ENCODE data around the gene LMAN2. TPM values are rescaled to one million over a fixed set of nuclear protein-coding genes. Genes with fewer than 3 reads are reported as not detected.

Gene LMAN2
- polyA plus RNA-seq, 4 donors: 73.6 to 304 (median 158) TPM

DNA sequence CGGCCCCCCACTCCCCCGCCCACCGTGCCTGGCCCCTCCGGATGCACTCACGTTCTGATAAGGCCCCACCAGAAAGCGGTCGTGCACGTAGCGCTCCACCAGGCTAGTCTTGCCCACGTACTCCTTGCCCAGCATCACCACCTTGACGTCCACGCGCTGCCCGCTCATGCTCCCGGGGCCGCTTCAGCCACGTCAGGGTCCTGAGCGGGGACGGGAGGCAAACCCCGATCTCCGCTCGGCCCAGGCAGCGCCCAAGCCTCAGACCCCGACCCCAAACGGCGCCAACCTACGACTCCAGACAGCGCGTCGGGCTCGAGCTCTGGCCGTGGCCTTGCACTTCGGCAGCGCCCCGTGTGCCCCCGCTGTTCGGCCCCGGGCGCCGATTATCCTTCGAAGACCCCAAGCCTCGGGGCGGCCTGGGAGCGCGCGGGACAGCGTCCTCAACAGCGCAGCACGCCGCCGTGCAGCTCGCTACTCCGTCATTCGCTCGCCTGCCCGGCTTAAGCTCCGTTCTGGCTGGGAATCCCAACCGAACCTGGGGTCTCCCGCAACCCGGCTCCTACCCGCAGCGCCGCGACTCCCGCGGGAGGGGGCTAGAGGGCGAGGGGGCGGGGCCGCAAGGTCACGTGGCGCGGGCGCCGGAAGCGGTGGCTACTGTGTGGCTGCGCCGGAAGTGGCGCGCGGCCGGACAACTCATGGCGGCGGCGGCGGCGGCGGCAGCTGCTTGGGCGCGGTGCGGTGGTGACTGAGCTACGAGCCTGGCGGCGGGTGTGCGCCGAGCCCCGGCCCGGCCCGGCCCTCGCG lies 48.1 kb downstream of the LMAN2 start, which contains the start of the genes PRELID1 and RAB24:
TSS of gene PRELID1 (plus strand) at position 679 of the 804 bp plus-strand sequence. CDS start 187 bp downstream, outside the sequence.
TSS of gene RAB24 (minus strand) at position 599 of the 804 bp plus-strand sequence. CDS start at position 168, 431 bp downstream.
- Histone ChIP-seq H3K27me3 (ENCODE audit: control insufficient read depth in 3 of 3, insufficient read depth in 3 of 3, low read length in 3 of 3) (no peaks in the 10 kb centered on the region), H3K4me3 (ENCODE audit: low read depth in 1 of 3, low read length in 3 of 3) (peak within 1 kb of the TSS; percentile 84 to 95 (median 89)), H3K36me3 (ENCODE audit: control insufficient read depth in 3 of 3, insufficient read depth in 2 of 3, low read depth in 1 of 3, low read length in 3 of 3) (peaks cover 0 to 63% (median 5%) of the 10 kb centered on the region in 3 donors), H3K4me1 (ENCODE audit: control insufficient read depth in 3 of 3, insufficient read depth in 2 of 3, low read depth in 1 of 3, low read length in 2 of 3) (peaks cover 7 to 41% (median 10%) of the 10 kb centered on the region in 3 donors), H3K9me3 (ENCODE audit: control insufficient read depth in 2 of 2, insufficient read depth in 1 of 2, low read depth in 1 of 2, low read length in 1 of 2) (no peaks in the 10 kb centered on the region), H3K27ac (ENCODE audit: low read depth in 1 of 3, low read length in 2 of 3) (peak within 1 kb of the TSS; percentile 76 to 96 (median 92))
- FAIRE-seq (no peak), DNase-seq (peak; percentile 79 to 93)
- WGBS, 3 donors: 0 to 1% (median 0%) methylated on average over 60 to 100 of the region's 100 CpGs

DNA sequence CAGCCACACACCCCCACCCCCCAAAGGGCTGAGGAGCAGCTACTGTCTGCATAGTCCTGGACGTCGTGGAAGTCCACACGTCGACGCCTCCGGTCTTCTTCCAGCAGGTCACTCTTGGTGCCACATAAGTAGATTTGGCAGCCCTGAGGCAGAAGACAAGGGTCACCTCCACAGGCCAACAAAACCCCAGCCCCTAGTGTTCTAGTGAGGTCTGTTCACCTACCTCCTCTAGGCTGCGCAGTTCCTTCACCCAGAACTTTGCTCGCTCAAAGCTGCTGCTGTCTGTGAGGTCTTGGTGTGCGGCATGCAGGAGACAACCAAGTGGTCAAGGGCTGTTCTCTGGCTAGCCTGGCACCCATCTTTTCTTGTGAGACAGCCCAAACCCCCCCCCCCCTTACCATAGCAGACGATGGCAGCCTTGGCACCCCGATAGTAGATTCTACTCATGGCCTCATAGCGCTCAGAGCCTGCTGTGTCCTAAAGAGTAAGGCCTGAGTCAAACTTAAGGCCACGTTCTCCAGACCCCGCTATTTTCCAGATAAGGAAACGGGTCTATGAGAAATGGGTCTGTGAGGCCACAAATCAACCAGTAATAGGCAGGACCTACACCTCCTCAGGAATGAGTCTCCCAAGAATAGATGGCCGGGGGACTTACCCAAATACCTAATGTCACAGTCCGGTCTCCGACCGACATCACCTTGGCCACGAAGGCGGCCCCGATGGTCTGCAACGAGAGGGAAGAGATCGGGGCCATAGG lies 48.9 kb downstream of the LMAN2 start:
- WGBS, 3 donors: 16 to 28% (median 25%) methylated on average over 24 of the region's 24 CpGs
- Histone ChIP-seq H3K36me3 (ENCODE audit: control insufficient read depth in 3 of 3, insufficient read depth in 2 of 3, low read depth in 1 of 3, low read length in 3 of 3) (peaks cover 0 to 61% (median 9%) of the 10 kb centered on the region in 3 donors), H3K4me1 (ENCODE audit: control insufficient read depth in 3 of 3, insufficient read depth in 2 of 3, low read depth in 1 of 3, low read length in 2 of 3) (peaks cover 7 to 46% (median 10%) of the 10 kb centered on the region in 3 donors), H3K27me3 (ENCODE audit: control insufficient read depth in 3 of 3, insufficient read depth in 3 of 3, low read length in 3 of 3) (no peaks in the 10 kb centered on the region), H3K4me3 (ENCODE audit: low read depth in 1 of 3, low read length in 3 of 3) (peak overlapping the region; percentile 84 to 95 (median 89)), H3K9me3 (ENCODE audit: control insufficient read depth in 2 of 2, insufficient read depth in 1 of 2, low read depth in 1 of 2, low read length in 1 of 2) (no peaks in the 10 kb centered on the region), H3K27ac (ENCODE audit: low read depth in 1 of 3, low read length in 2 of 3) (peak overlapping the region; percentile 76 to 96 (median 82))
- FAIRE-seq (no peak), DNase-seq (peak; percentile 46 to 54)

DNA sequence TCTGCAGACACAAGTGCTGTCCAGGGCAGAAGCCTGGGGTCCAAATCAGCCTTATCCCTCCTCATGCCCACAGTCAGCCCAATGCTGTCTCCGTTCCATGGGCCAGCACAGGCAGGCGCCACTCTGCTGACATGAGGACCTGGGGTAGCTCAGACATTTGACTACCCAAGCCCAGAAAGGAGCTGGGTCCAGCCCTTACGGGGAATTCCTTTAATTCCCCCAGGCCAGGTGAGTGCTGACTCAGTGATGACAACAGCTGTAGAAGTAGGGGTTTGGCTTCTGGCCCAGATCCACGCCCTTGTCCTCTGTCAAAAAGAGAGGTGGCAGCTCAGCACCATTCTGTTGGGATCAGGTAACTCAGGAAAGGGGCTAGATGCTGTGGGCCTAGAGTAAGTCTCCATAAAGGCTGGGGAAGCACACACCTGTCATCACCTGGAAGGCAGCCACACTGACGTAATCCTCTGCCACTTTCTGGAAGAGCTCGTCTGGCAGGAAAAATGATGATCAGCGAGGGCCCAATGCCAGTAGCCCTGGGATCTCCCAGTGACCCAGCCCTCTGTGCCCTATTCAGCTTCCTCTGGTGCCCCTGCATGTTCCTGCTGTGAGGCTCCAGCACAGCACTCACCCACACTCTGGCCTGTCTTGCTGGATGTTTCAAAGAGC lies 49.8 kb downstream of the LMAN2 start:
- FAIRE-seq (no peak), DNase-seq (peak; percentile 59 to 76)
- WGBS, 3 donors: 32 to 52% (median 39%) methylated on average over 7 of the region's 7 CpGs
- Histone ChIP-seq H3K4me1 (ENCODE audit: control insufficient read depth in 3 of 3, insufficient read depth in 2 of 3, low read depth in 1 of 3, low read length in 2 of 3) (peaks cover 7 to 52% (median 10%) of the 10 kb centered on the region in 3 donors), H3K9me3 (ENCODE audit: control insufficient read depth in 2 of 2, insufficient read depth in 1 of 2, low read depth in 1 of 2, low read length in 1 of 2) (no peaks in the 10 kb centered on the region), H3K36me3 (ENCODE audit: control insufficient read depth in 3 of 3, insufficient read depth in 2 of 3, low read depth in 1 of 3, low read length in 3 of 3) (peaks cover 0 to 56% (median 4%) of the 10 kb centered on the region in 3 donors), H3K4me3 (ENCODE audit: low read depth in 1 of 3, low read length in 3 of 3) (peak overlapping the region in 1 of 3 donors; percentile 89), H3K27me3 (ENCODE audit: control insufficient read depth in 3 of 3, insufficient read depth in 3 of 3, low read length in 3 of 3) (no peaks in the 10 kb centered on the region), H3K27ac (ENCODE audit: low read depth in 1 of 3, low read length in 2 of 3) (peak overlapping the region; percentile 61 to 96 (median 82))

DNA sequence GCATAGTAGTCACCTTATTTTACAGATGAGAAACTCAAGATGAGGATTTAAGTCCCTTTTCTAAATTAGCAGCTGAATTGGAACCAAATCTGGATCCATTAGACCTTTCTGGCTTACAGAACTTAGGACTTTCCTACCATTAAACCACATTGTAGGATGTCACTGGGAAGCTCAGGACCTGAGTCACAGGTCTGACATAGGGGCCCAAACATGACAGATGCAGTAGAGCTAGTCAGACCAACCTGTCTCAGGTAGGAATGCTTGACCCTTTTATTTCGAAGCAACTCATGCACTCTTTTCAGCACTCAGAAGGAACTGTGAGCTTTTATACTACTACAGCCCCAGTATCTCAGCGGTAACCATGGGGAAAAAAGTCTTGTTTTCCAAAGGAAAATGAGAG lies 50.5 kb downstream of the LMAN2 start:
- no peaks in the 10 kb centered on the region for H3K27me3 ChIP-seq (ENCODE audit: control insufficient read depth in 3 of 3, insufficient read depth in 3 of 3, low read length in 3 of 3)
- DNase-seq (peak in 1 of 2 donors; percentile 36), FAIRE-seq (no peak)
- no peaks in the 10 kb centered on the region for H3K9me3 ChIP-seq (ENCODE audit: control insufficient read depth in 2 of 2, insufficient read depth in 1 of 2, low read depth in 1 of 2, low read length in 1 of 2)
- H3K36me3 ChIP-seq (ENCODE audit: control insufficient read depth in 3 of 3, insufficient read depth in 2 of 3, low read depth in 1 of 3, low read length in 3 of 3): peaks cover 0 to 56% (median 4%) of the 10 kb centered on the region in 3 donors
- peaks cover 7 to 58% (median 10%) of the 10 kb centered on the region in 3 donors for H3K4me1 ChIP-seq (ENCODE audit: control insufficient read depth in 3 of 3, insufficient read depth in 2 of 3, low read depth in 1 of 3, low read length in 2 of 3)
- 71 to 89% (median 84%) methylated on average over 2 of the region's 2 CpGs for WGBS, 3 donors
- H3K4me3 ChIP-seq (ENCODE audit: low read depth in 1 of 3, low read length in 3 of 3): no peak overlapping the region
- H3K27ac ChIP-seq (ENCODE audit: low read depth in 1 of 3, low read length in 2 of 3): peak overlapping the region; percentile 46 to 96 (median 82)

DNA sequence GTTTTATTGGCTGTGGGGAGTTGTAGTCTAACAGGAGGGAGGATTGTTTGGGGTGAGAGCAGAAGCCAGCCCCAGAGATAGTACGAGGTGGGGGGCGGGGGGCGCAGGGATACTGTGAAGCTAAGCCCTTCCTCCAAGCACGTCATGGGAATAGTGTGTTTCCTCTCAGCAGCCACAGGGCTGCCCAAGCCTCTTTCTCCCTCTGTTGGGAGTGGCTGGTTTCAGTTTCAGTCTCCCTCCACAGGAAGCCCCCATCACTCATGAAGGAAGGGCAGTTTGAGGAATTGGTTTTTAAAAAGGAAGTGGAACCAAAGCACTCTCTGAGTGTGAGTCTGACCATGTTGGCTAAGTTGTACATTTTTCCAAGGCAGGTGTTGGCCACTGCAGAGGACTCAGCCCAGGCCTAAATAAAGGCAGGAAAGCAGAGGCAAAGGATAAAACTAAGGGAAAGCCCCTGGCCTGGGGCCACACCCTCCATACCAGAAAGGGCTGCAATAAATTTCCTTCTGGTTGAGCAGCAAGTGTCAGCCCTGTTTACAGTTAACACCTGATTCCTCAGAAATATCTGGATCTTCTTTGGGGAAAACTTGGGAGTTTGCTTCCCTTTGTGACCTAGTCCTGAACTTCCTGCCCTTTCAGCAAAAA lies 51.1 kb downstream of the LMAN2 start:
- H3K27me3 ChIP-seq (ENCODE audit: control insufficient read depth in 3 of 3, insufficient read depth in 3 of 3, low read length in 3 of 3): no peaks in the 10 kb centered on the region
- H3K4me3 ChIP-seq (ENCODE audit: low read depth in 1 of 3, low read length in 3 of 3): no peak overlapping the region
- no peaks in the 10 kb centered on the region for H3K9me3 ChIP-seq (ENCODE audit: control insufficient read depth in 2 of 2, insufficient read depth in 1 of 2, low read depth in 1 of 2, low read length in 1 of 2)
- H3K27ac ChIP-seq (ENCODE audit: low read depth in 1 of 3, low read length in 2 of 3): peak overlapping the region; percentile 46 to 96 (median 62)
- 3 to 14% (median 11%) methylated on average over 4 of the region's 4 CpGs for WGBS, 3 donors
- H3K4me1 ChIP-seq (ENCODE audit: control insufficient read depth in 3 of 3, insufficient read depth in 2 of 3, low read depth in 1 of 3, low read length in 2 of 3): peaks cover 7 to 64% (median 10%) of the 10 kb centered on the region in 3 donors
- peaks cover 0 to 56% (median 4%) of the 10 kb centered on the region in 3 donors for H3K36me3 ChIP-seq (ENCODE audit: control insufficient read depth in 3 of 3, insufficient read depth in 2 of 3, low read depth in 1 of 3, low read length in 3 of 3)
- FAIRE-seq (no peak), DNase-seq (peak; percentile 66 to 95)

DNA sequence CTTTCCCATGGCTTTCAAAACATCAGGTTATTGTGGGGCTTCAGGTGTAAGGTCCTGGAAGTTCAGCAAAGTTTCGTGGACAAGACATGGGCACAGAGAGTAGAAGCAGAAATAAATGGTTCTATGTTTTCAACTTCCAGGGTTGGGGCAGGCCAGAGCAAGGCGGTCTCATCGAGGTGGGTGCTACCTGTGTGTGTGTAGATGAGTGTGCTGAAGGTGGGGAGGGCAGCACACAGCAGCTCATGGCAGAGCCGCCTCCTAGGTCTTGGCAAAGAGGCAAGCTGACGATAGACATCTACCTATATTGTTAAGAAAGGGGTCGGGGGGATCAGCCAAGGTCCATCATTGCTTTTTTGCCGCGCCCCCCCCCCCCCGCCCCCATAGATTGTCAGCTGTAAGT lies 51.8 kb downstream of the LMAN2 start:
- H3K4me1 ChIP-seq (ENCODE audit: control insufficient read depth in 3 of 3, insufficient read depth in 2 of 3, low read depth in 1 of 3, low read length in 2 of 3): peaks cover 7 to 71% (median 10%) of the 10 kb centered on the region in 3 donors
- 52 to 55% (median 55%) methylated on average over 9 of the region's 9 CpGs for WGBS, 3 donors

DNA sequence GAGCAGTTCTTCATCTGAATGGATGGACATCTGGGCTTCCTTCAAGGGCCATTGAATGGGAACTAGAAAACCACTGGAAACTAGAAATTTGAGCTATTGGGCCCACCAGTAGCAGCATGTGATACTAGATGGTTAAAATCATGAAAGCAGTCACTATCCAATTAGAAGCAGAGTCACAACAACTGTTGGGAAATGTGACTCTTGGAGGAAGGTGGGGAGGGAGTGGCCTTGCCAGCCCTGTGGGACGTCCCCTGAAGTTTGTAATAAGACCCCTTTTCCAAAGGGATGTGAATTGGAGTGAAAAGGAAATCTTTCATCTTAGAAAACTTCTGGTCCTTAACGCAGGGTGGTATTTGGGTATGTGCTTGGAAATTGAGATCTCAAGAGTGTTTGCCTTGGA lies 53.5 kb downstream of the LMAN2 start:
- FAIRE-seq: no peak
- Histone ChIP-seq H3K27me3 (ENCODE audit: control insufficient read depth in 3 of 3, insufficient read depth in 3 of 3, low read length in 3 of 3) (no peaks in the 10 kb centered on the region), H3K4me1 (ENCODE audit: control insufficient read depth in 3 of 3, insufficient read depth in 2 of 3, low read depth in 1 of 3, low read length in 2 of 3) (peaks cover 7 to 71% (median 10%) of the 10 kb centered on the region in 3 donors), H3K9me3 (ENCODE audit: control insufficient read depth in 2 of 2, insufficient read depth in 1 of 2, low read depth in 1 of 2, low read length in 1 of 2) (no peaks in the 10 kb centered on the region), H3K36me3 (ENCODE audit: control insufficient read depth in 3 of 3, insufficient read depth in 2 of 3, low read depth in 1 of 3, low read length in 3 of 3) (peaks cover 7 to 67% (median 20%) of the 10 kb centered on the region in 3 donors), H3K27ac (ENCODE audit: low read depth in 1 of 3, low read length in 2 of 3) (peak overlapping the region in 1 of 3 donors; percentile 96), H3K4me3 (ENCODE audit: low read depth in 1 of 3, low read length in 3 of 3) (no peak overlapping the region)
- WGBS, 3 donors: 86 to 94% (median 90%) methylated on average over 2 of the region's 2 CpGs
- DNase-seq: no peak

More for the DNA sequence above, 51.8 kb downstream of the LMAN2 start:
- H3K9me3 ChIP-seq (ENCODE audit: control insufficient read depth in 2 of 2, insufficient read depth in 1 of 2, low read depth in 1 of 2, low read length in 1 of 2): no peaks in the 10 kb centered on the region
- H3K27ac ChIP-seq (ENCODE audit: low read depth in 1 of 3, low read length in 2 of 3): peak overlapping the region in 2 of 3 donors; percentile 82 to 96
- DNase-seq (peak in 1 of 2 donors; percentile 55), FAIRE-seq (no peak)
- H3K27me3 ChIP-seq (ENCODE audit: control insufficient read depth in 3 of 3, insufficient read depth in 3 of 3, low read length in 3 of 3): no peaks in the 10 kb centered on the region
- H3K4me3 ChIP-seq (ENCODE audit: low read depth in 1 of 3, low read length in 3 of 3): no peak overlapping the region
- peaks cover 0 to 55% (median 7%) of the 10 kb centered on the region in 3 donors for H3K36me3 ChIP-seq (ENCODE audit: control insufficient read depth in 3 of 3, insufficient read depth in 2 of 3, low read depth in 1 of 3, low read length in 3 of 3)

Measured in small intestine (tissue), 7 donors.